Measurements from ENCODE around the gene KCNQ1. TPM values are rescaled to one million over a fixed set of nuclear protein-coding genes. Genes with fewer than 3 reads are reported as not detected.

The KCNQ1 gene
- total and polyA plus RNA-seq, 2 donors (not counting 1 experiment from before 2014, with no cell fraction given), result 21.5 to 28.8 TPM

GRCh38 chr11:2471048-2471803 is 26.4 kb downstream of the KCNQ1 start:
- intact Hi-C loops (cut with micrococcal nuclease), result no loop called here
- H3K9me3 Mint-ChIP-seq (ENCODE audit: insufficient read depth), result no peaks in the 10 kb centered on the region
- Histone ChIP-seq H3K4me1 (ENCODE audit: control insufficient read depth in 2 of 2, insufficient read depth in 2 of 2, low read length in 2 of 2) (peaks cover 16 to 17% of the 10 kb centered on the region in 2 donors), H3K4me3 (ENCODE audit: control extremely low read depth in 1 of 5, extremely low read depth in 1 of 5, insufficient read depth in 1 of 5, low read depth in 2 of 5, low read length in 4 of 5) (no peak overlapping the region), H3K79me2 (ENCODE audit: control insufficient read depth, insufficient read depth, low read length) (peaks cover 54% of the 10 kb centered on the region), H3K27ac (ENCODE audit: low read length in 2 of 2) (no peak overlapping the region), H3K9me3 (ENCODE audit: control extremely low read depth in 1 of 3, control insufficient read depth in 2 of 3, insufficient read depth in 1 of 3, low read length in 2 of 3) (no peaks in the 10 kb centered on the region), H3K27me3 (replicated peaks in 1 of 4; ENCODE audit: control extremely low read depth in 1 of 4, control insufficient read depth in 3 of 4, insufficient read depth in 4 of 4, low read length in 3 of 4) (no peaks in the 10 kb centered on the region), H4K20me1 (ENCODE audit: control insufficient read depth, insufficient read depth, low read length, poor library complexity, severe bottlenecking) (peaks cover 80% of the 10 kb centered on the region), H3K36me3 (replicated peaks in 1 of 2; ENCODE audit: control extremely low read depth in 1 of 2, control insufficient read depth in 1 of 2, extremely low read depth in 1 of 2, insufficient read depth in 2 of 2, low read length in 1 of 2) (no peaks in the 10 kb centered on the region), H2AFZ (ENCODE audit: insufficient read depth, low read depth, low read length, poor library complexity, severe bottlenecking) (no peak overlapping the region), H3K9ac (ENCODE audit: low read length) (no peak overlapping the region), H3K4me2 (replicated peaks; ENCODE audit: low read depth, low read length, poor library complexity, severe bottlenecking) (no peak overlapping the region)
- no peak overlapping the region for H3K4me3 Mint-ChIP-seq
- ATAC-seq (ENCODE audit: low read depth) (no peak), DNase-seq (no peak)
- CTCF ChIA-PET, result no interaction called here
- H3K27me3 Mint-ChIP-seq, result no peaks in the 10 kb centered on the region
- no peak overlapping the region for H3K27ac Mint-ChIP-seq
- no peak for TF ChIP-seq EZH2 (IDR thresholded peaks at IDR 0.05; ENCODE audit: borderline replicate concordance, insufficient read depth, low read depth, low read length, poor library complexity, severe bottlenecking)
- no peak for TF ChIP-seq CTCF (IDR thresholded peaks at IDR 0.05)
- peaks cover 25% of the 10 kb centered on the region for H3K4me1 Mint-ChIP-seq
- POLR2A ChIA-PET, result no interaction called here
- WGBS (ENCODE audit: insufficient coverage), result 95% methylated on average over 17 of the region's 17 CpGs

DNA sequence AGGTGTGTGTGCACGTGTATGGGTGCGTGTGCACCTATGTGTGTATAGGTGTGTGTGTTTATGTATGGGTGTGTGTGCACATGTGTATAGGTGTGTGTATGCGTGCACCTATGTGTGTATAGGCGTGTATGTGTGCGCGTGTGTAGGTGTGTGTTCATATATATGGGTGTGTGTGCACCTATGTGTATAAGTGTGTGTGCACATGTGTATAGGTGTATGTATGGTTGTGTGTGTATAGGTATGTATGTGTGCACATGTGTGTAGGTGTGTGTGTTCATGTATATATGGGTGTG is 26.9 kb downstream of the KCNQ1 start:
- H3K27ac ChIP-seq (ENCODE audit: low read length in 2 of 2), result no peak overlapping the region
- no peak overlapping the region for H2AFZ ChIP-seq (ENCODE audit: insufficient read depth, low read depth, low read length, poor library complexity, severe bottlenecking)
- H3K4me3 ChIP-seq (ENCODE audit: control extremely low read depth in 1 of 5, extremely low read depth in 1 of 5, insufficient read depth in 1 of 5, low read depth in 2 of 5, low read length in 4 of 5), result no peak overlapping the region
- H3K36me3 ChIP-seq (replicated peaks in 1 of 2; ENCODE audit: control extremely low read depth in 1 of 2, control insufficient read depth in 1 of 2, extremely low read depth in 1 of 2, insufficient read depth in 2 of 2, low read length in 1 of 2), result no peaks in the 10 kb centered on the region
- Mint-ChIP-seq H3K9me3 (ENCODE audit: insufficient read depth) (no peaks in the 10 kb centered on the region), H3K4me1 (peaks cover 20% of the 10 kb centered on the region), H3K27me3 (no peaks in the 10 kb centered on the region), H3K4me3 (no peak overlapping the region), H3K27ac (no peak overlapping the region)
- ChIA-PET CTCF (no interaction called here), POLR2A (no interaction called here)
- H3K4me1 ChIP-seq (ENCODE audit: control insufficient read depth in 2 of 2, insufficient read depth in 2 of 2, low read length in 2 of 2), result peaks cover 10 to 12% of the 10 kb centered on the region in 2 donors
- no peaks in the 10 kb centered on the region for H3K27me3 ChIP-seq (replicated peaks in 1 of 4; ENCODE audit: control extremely low read depth in 1 of 4, control insufficient read depth in 3 of 4, insufficient read depth in 4 of 4, low read length in 3 of 4)
- peaks cover 74% of the 10 kb centered on the region for H4K20me1 ChIP-seq (ENCODE audit: control insufficient read depth, insufficient read depth, low read length, poor library complexity, severe bottlenecking)
- intact Hi-C loops (cut with micrococcal nuclease), result no loop called here
- DNase-seq (no peak), ATAC-seq (ENCODE audit: low read depth) (no peak)
- H3K4me2 ChIP-seq (replicated peaks; ENCODE audit: low read depth, low read length, poor library complexity, severe bottlenecking), result no peak overlapping the region
- no peaks in the 10 kb centered on the region for H3K9me3 ChIP-seq (ENCODE audit: control extremely low read depth in 1 of 3, control insufficient read depth in 2 of 3, insufficient read depth in 1 of 3, low read length in 2 of 3)
- WGBS (ENCODE audit: insufficient coverage), result 95% methylated on average over 6 of the region's 6 CpGs
- H3K9ac ChIP-seq (ENCODE audit: low read length), result no peak overlapping the region
- peaks cover 48% of the 10 kb centered on the region for H3K79me2 ChIP-seq (ENCODE audit: control insufficient read depth, insufficient read depth, low read length)
- TF ChIP-seq EZH2 (IDR thresholded peaks at IDR 0.05; ENCODE audit: borderline replicate concordance, insufficient read depth, low read depth, low read length, poor library complexity, severe bottlenecking) (no peak), CTCF (IDR thresholded peaks at IDR 0.05) (no peak)

All from B cell (primary cell).